Pancreas (tissue), 10 donors: ENCODE measurements around the gene S1PR1. TPM values are rescaled to one million over a fixed set of nuclear protein-coding genes. Genes with fewer than 3 reads are reported as not detected.
"Not testable (repeated sequence)": the region's sequence is repeated elsewhere in the genome, so short reads cannot be mapped to it uniquely, and the experiment has no call there.

Source experiments
- ATAC-seq, 4 donors: fragments of 200-7000 bp; cut with Tn5 transposase; one replicate each; pipeline versions ENCODE4 v1.8.0 to v1.9.1; 2020; ENCODE audit warnings: mild to moderate bottlenecking in 4 of 4, moderate library complexity in 4 of 4
- DNase-seq, 6 donors: peaks; one replicate each; pipeline ENCODE4 v3.0.0-alpha.2; 2020
- FAIRE-seq: peaks from 2 replicates; lab custom pipeline; 2012; peaks lifted over from hg19 to GRCh38; lab: Jason Lieb, UNC
- H3K27ac ChIP-seq, 4 donors: fragments of 200-600 bp; sonication (generic); 1 replicate in 3 of 4; 2 replicates in 1 of 4; pipeline versions ENCODE4 v1.5.0 to v1.8.0; 2020
- H3K27me3 ChIP-seq, 4 donors: fragments of 200-600 bp; one replicate each; pipeline ENCODE4 v1.8.0; 2021
- H3K36me3 ChIP-seq, 3 donors: fragments of 200-600 bp; sonication (generic) in 1 of 3; one replicate each; pipeline versions ENCODE4 v1.5.0 to v1.8.0; 2020 to 2021
- H3K4me1 ChIP-seq, 3 donors: fragments of 200-600 bp; one replicate each; pipeline ENCODE4 v1.8.0; 2021
- H3K4me3 ChIP-seq, 4 donors: fragments of 200-600 bp; sonication (generic) in 2 of 4; one replicate each; pipeline versions ENCODE4 v1.5.0 to v1.8.0; 2020 to 2021
- H3K9me3 ChIP-seq, 4 donors: fragments of 200-600 bp; one replicate each; pipeline ENCODE4 v1.8.0; 2021
- CTCF ChIP-seq, 4 donors: fragments of 200-600 bp; sonication (generic) in 3 of 4; IDR thresholded peaks; one replicate each; pipeline versions ENCODE4 v1.5.0 to v1.8.0; 2021; ENCODE audit warnings: antibody characterized with exemption in 4 of 4
- WGBS, 2 donors: extraction: QIAGEN DNeasy Blood & Tissue Kit; methylation state at CpG; one replicate each; pipeline ENCODE4 v1.1.7; 2013; 5-methylcytosine and 5-hydroxymethylcytosine counted together
- intact Hi-C, 3 donors: fragments of 100-400 bp; cut with DNase I; formaldehyde crosslinking; loops; one replicate each; pipeline versions ENCODE4 v1.11.1 to v1.14.2; 2022
- polyA plus RNA-seq, 2 donors: library from polyadenylated mRNA; stranded (reverse); fragments of 200-250 nt; gene quantifications; one replicate each; pipeline ENCODE4 v1.2.3, GENCODE V29; 2013
- total RNA-seq, 6 donors: library from RNA; stranded (reverse); fragmentation: NEBNext Ultra II Directional in 4 of 6; extraction: Animal tissue kit (Norgen Biotek cat#: 25700) in 4 of 6; gene quantifications; one replicate each; pipeline versions ENCODE4 v1.2.1 to v1.2.4, GENCODE V29; 2021 to 2023
- donor health status: healthy with polysubstance abuse.
- donor health status: DM: no; HTN: no; CAD: no; lungs with moderate emphysema.
- donor health status: DM: no; HTN: no; CAD: no.
- donor health status: control.
- donor health status: control.
- donor health status: Bipolar disorder and iron deficiency.
- donor health status: DM: yes; HTN: yes; CAD: no.
- donor health status: DM: no; HTN: no; CAD: no.
- donor health status: DM: no; HTN: no; CAD: no.
- donor health status: DM: yes; HTN: yes; CAD: no.

The S1PR1 gene
- total and polyA plus RNA-seq, 8 donors: 2.3 to 10.1 (median 5.7) TPM

- intact Hi-C loops: no loop called here
- H3K4me3 ChIP-seq: no peak overlapping the region
- WGBS, 2 donors: 75 to 78% methylated on average over 2 of the region's 2 CpGs
- H3K36me3 ChIP-seq: no peaks in the 10 kb centered on the region
- no peaks in the 10 kb centered on the region for H3K27me3 ChIP-seq
- FAIRE-seq (no peak), ATAC-seq (no peak), DNase-seq (no peak)
- no peak overlapping the region for H3K27ac ChIP-seq
- TF ChIP-seq CTCF (IDR thresholded peaks at IDR 0.05): no peak
- H3K9me3 ChIP-seq: no peaks in the 10 kb centered on the region
- no peaks in the 10 kb centered on the region for H3K4me1 ChIP-seq
Observed at GRCh38 chr1:101207891-101208290, 28.9 kb upstream of the S1PR1 start.

- no peak for FAIRE-seq
Observed at GRCh38 chr1:101215363-101216011, 21.3 kb upstream of the S1PR1 start.

GRCh38 chr1:101216623-101217022 lies 20.2 kb upstream of the S1PR1 start:
- intact Hi-C loops: no loop called here
- TF ChIP-seq CTCF (IDR thresholded peaks at IDR 0.05): no peak
- Histone ChIP-seq H3K36me3 (no peaks in the 10 kb centered on the region), H3K4me1 (no peaks in the 10 kb centered on the region), H3K9me3 (no peaks in the 10 kb centered on the region), H3K4me3 (no peak overlapping the region), H3K27ac (no peak overlapping the region), H3K27me3 (no peaks in the 10 kb centered on the region)
- 10 to 15% methylated on average over 2 of the region's 2 CpGs for WGBS, 2 donors
- no peak for FAIRE-seq
- ATAC-seq: peak in 3 of 4 donors; percentile 56 to 61 (median 57)
- no peak for DNase-seq

More at GRCh38 chr1:101215363-101216011, 21.3 kb upstream of the S1PR1 start:
- Histone ChIP-seq H3K27ac (no peak overlapping the region), H3K4me3 (no peak overlapping the region), H3K27me3 (no peaks in the 10 kb centered on the region), H3K4me1 (no peaks in the 10 kb centered on the region), H3K9me3 (no peaks in the 10 kb centered on the region), H3K36me3 (no peaks in the 10 kb centered on the region)
- no peak for TF ChIP-seq CTCF (IDR thresholded peaks at IDR 0.05)
- no peak for ATAC-seq
- DNase-seq: no peak
- WGBS, 2 donors: 84 to 88% methylated on average over 6 of the region's 6 CpGs
- intact Hi-C loops: no loop called here

- DNase-seq (no peak), ATAC-seq (no peak), FAIRE-seq (no peak)
- 60 to 61% methylated on average over 3 of the region's 3 CpGs for WGBS, 2 donors
- H3K4me1 ChIP-seq: no peaks in the 10 kb centered on the region
- H3K27me3 ChIP-seq: no peaks in the 10 kb centered on the region
- H3K36me3 ChIP-seq: no peaks in the 10 kb centered on the region
- H3K27ac ChIP-seq: no peak overlapping the region
- H3K4me3 ChIP-seq: no peak overlapping the region
- TF ChIP-seq CTCF (IDR thresholded peaks at IDR 0.05): no peak
- no peaks in the 10 kb centered on the region for H3K9me3 ChIP-seq
- intact Hi-C loops: no loop called here
Observed at GRCh38 chr1:101217148-101217547, 19.7 kb upstream of the S1PR1 start.

GRCh38 chr1:101218968-101219367 lies 17.9 kb upstream of the S1PR1 start:
- DNase-seq, FAIRE-seq, H3K36me3 ChIP-seq, ATAC-seq, intact Hi-C loops, H3K27me3 ChIP-seq, H3K9me3 ChIP-seq, H3K27ac ChIP-seq, H3K4me3 ChIP-seq, H3K4me1 ChIP-seq: not testable (repeated sequence)
- WGBS, 2 donors: 90 to 95% methylated on average over 6 of the region's 6 CpGs
